PC-9 (cell line): ENCODE data around the gene MTREX. TPM values are rescaled to one million over a fixed set of nuclear protein-coding genes. Genes with fewer than 3 reads are reported as not detected.

ENCODE experiments used
- BruUV-seq: library from RNA; stranded (reverse); fragments of 400-500 nt; replicated peaks from 2 replicates; lab custom pipeline; 2021; lab: Mats Ljungman, UMichigan
- CTCF ChIA-PET: fragments of 300-600 bp; sonication (Branson Sonifier 250); formaldehyde crosslinking; loops from one replicate; lab custom pipeline; 2022; ENCODE audit warnings: antibody characterized with exemption; lab: Charles Lee
- POLR2A ChIA-PET: fragments of 300-600 bp; sonication (Branson Sonifier 250); formaldehyde crosslinking; loops from one replicate; lab custom pipeline; 2022; ENCODE audit warnings: antibody characterized with exemption; ENCODE audit not compliant: unreplicated experiment; lab: Charles Lee
- DNase-seq, 2 experiments: peaks; one replicate each; pipeline versions ENCODE4 v3.0.0 to v3.0.0-alpha.2; 2015 to 2022; ENCODE audit warnings: mixed read lengths in 1 of 2
- H2AFZ ChIP-seq: fragments of 200-600 bp; sonication (generic); 2 replicates; pipeline ENCODE4 v1.8.1; 2017; ENCODE audit warnings: antibody characterized with exemption
- H3F3A ChIP-seq: fragments of 200-600 bp; sonication (generic); 2 replicates; pipeline ENCODE4 v1.8.1; 2017; ENCODE audit warnings: antibody characterized with exemption, mild to moderate bottlenecking, low read depth; ENCODE audit not compliant: insufficient read depth
- H3K27ac ChIP-seq: fragments of 200-600 bp; sonication (generic); 2 replicates; pipeline ENCODE4 v1.6.1; 2016; ENCODE audit warnings: mixed run types
- H3K27me3 ChIP-seq: fragments of 200-600 bp; sonication (generic); 2 replicates; pipeline ENCODE4 v1.6.1; 2016; ENCODE audit warnings: low read depth, mixed run types; ENCODE audit not compliant: insufficient read depth
- H3K36me3 ChIP-seq: fragments of 200-600 bp; sonication (generic); 2 replicates; pipeline ENCODE4 v1.6.1; 2016; ENCODE audit warnings: low read depth, mixed run types
- H3K4me1 ChIP-seq: fragments of 200-600 bp; sonication (generic); replicated peaks from 2 replicates; pipeline ENCODE4 v1.6.1; 2016; ENCODE audit warnings: mixed run types; ENCODE audit not compliant: insufficient read depth
- H3K4me2 ChIP-seq: fragments of 200-600 bp; sonication (generic); 2 replicates; pipeline ENCODE4 v1.6.1; 2017; ENCODE audit warnings: mixed run types
- H3K4me3 ChIP-seq: fragments of 200-600 bp; sonication (generic); 2 replicates; pipeline ENCODE4 v1.6.1; 2016; ENCODE audit warnings: mixed run types
- H3K79me2 ChIP-seq: fragments of 200-600 bp; sonication (generic); 2 replicates; pipeline ENCODE4 v1.6.1; 2017; ENCODE audit warnings: low read depth, mixed run types
- H3K9me2 ChIP-seq: fragments of 200-600 bp; sonication (generic); 2 replicates; pipeline ENCODE4 v1.8.1; 2017; ENCODE audit warnings: mild to moderate bottlenecking; ENCODE audit not compliant: insufficient read depth
- H3K9me3 ChIP-seq: fragments of 200-600 bp; sonication (generic); 2 replicates; pipeline ENCODE4 v1.8.1; 2016; ENCODE audit warnings: low read depth; ENCODE audit not compliant: insufficient read depth
- H4K20me1 ChIP-seq: fragments of 200-600 bp; sonication (generic); 2 replicates; pipeline ENCODE4 v1.8.1; 2017; ENCODE audit not compliant: insufficient read depth
- EZH2 ChIP-seq: fragments of 200-600 bp; sonication (generic); IDR thresholded peaks from 2 replicates; pipeline ENCODE4 v1.8.0; 2017; ENCODE audit warnings: antibody characterized with exemption, low read depth
- intact Hi-C: fragments of 100-400 bp; cut with micrococcal nuclease; formaldehyde crosslinking; loops from one replicate; pipeline ENCODE4 v1.10.0; 2022; ENCODE audit not compliant: unreplicated experiment
- total RNA-seq: library from RNA; stranded (reverse); gene quantifications from 2 replicates; pipeline ENCODE4 v1.2.3, GENCODE V29; 2021
- TF ChIP-seq, protein P1 (sequence below): fragments of 200-600 bp; sonication (generic); conservative IDR thresholded peaks from 2 replicates; pipeline ENCODE4 v1.6.1; 2017; ENCODE audit warnings: mixed run types, antibody characterized with exemption, mild to moderate bottlenecking, moderate library complexity

The MTREX gene
- total RNA-seq, 1 experiment from 2014 or later = 56.7 TPM

- Histone ChIP-seq H3K79me2 (peaks cover 16% of the 10 kb centered on the region), H3K4me2 (no peak overlapping the region), H3K27ac (no peak overlapping the region), H3K27me3 (no peaks in the 10 kb centered on the region), H3K36me3 (peaks cover 36% of the 10 kb centered on the region), H4K20me1 (no peaks in the 10 kb centered on the region; the same call in 1 of the 2 replicates), H3K4me1 (no peaks in the 10 kb centered on the region), H3F3A (no peaks in the 10 kb centered on the region; the same call in 1 of the 2 replicates), H3K4me3 (no peak overlapping the region), H3K9me3 (no peaks in the 10 kb centered on the region), H2AFZ (no peak overlapping the region), H3K9me2 (no peaks in the 10 kb centered on the region)
- TF ChIP-seq, protein P1, sequence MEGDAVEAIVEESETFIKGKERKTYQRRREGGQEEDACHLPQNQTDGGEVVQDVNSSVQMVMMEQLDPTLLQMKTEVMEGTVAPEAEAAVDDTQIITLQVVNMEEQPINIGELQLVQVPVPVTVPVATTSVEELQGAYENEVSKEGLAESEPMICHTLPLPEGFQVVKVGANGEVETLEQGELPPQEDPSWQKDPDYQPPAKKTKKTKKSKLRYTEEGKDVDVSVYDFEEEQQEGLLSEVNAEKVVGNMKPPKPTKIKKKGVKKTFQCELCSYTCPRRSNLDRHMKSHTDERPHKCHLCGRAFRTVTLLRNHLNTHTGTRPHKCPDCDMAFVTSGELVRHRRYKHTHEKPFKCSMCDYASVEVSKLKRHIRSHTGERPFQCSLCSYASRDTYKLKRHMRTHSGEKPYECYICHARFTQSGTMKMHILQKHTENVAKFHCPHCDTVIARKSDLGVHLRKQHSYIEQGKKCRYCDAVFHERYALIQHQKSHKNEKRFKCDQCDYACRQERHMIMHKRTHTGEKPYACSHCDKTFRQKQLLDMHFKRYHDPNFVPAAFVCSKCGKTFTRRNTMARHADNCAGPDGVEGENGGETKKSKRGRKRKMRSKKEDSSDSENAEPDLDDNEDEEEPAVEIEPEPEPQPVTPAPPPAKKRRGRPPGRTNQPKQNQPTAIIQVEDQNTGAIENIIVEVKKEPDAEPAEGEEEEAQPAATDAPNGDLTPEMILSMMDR = no peak
- TF ChIP-seq EZH2 = no peak
- no TSS peak for BruUV-seq
- intact Hi-C loops = no loop called here
- CTCF ChIA-PET = no interaction called here
- POLR2A ChIA-PET = no interaction called here
- no peak for DNase-seq
Measured at GRCh38 chr5:55333017-55333416, 25.2 kb downstream of the MTREX start.

GRCh38 chr5:55333811-55334210 is 26.0 kb downstream of the MTREX start:
- intact Hi-C loops = no loop called here
- Histone ChIP-seq H3K79me2 (peaks cover 23% of the 10 kb centered on the region), H3K9me3 (no peaks in the 10 kb centered on the region), H3K4me3 (no peak overlapping the region), H3K36me3 (peaks cover 32% of the 10 kb centered on the region), H3K4me2 (no peak overlapping the region), H3K27ac (no peak overlapping the region), H3K27me3 (no peaks in the 10 kb centered on the region), H3K9me2 (no peaks in the 10 kb centered on the region), H2AFZ (no peak overlapping the region), H4K20me1 (no peaks in the 10 kb centered on the region; the same call in 1 of the 2 replicates), H3K4me1 (no peaks in the 10 kb centered on the region), H3F3A (no peaks in the 10 kb centered on the region)
- no peak for DNase-seq
- TF ChIP-seq, protein P1 = no peak
- TF ChIP-seq EZH2 = no peak
- no TSS peak for BruUV-seq
- POLR2A ChIA-PET = no interaction called here
- CTCF ChIA-PET = no interaction called here

- Histone ChIP-seq H3K4me2 (no peak overlapping the region), H2AFZ (no peak overlapping the region), H4K20me1 (no peaks in the 10 kb centered on the region; the same call in none of the 2 replicates), H3K27ac (no peak overlapping the region), H3K4me3 (no peak overlapping the region), H3K9me2 (no peaks in the 10 kb centered on the region), H3K36me3 (peaks cover 4% of the 10 kb centered on the region; the same call in 1 of the 2 replicates), H3K79me2 (peaks cover 20% of the 10 kb centered on the region), H3K4me1 (no peaks in the 10 kb centered on the region), H3K9me3 (no peaks in the 10 kb centered on the region), H3K27me3 (no peaks in the 10 kb centered on the region), H3F3A (no peaks in the 10 kb centered on the region)
- BruUV-seq = no TSS peak
- TF ChIP-seq EZH2 = no peak
- TF ChIP-seq, protein P1 = no peak
- ChIA-PET CTCF (no interaction called here), POLR2A (interaction anchor here (0.7 kb wide), 1 partner anchor 32 kb away, joined by 7 read pairs; no protein-coding TSS in a partner anchor)
- intact Hi-C loops = loop anchor here (5.0 kb wide), 1 partner anchor 584 kb away; no protein-coding TSS in a partner anchor
- DNase-seq = no peak
Measured at GRCh38 chr5:55338092-55338613, 30.4 kb downstream of the MTREX start.
